PC-3 (cell line): ENCODE data around the gene LIM2.

ENCODE experiments used
- EZH2 ChIP-seq: fragments of 300-600 bp; sonication (generic); IDR thresholded peaks from one replicate; pipeline ENCODE4 v1.6.1; 2017; ENCODE audit warnings: antibody characterized with exemption, mild to moderate bottlenecking, low read length; ENCODE audit not compliant: unreplicated experiment
- TF ChIP-seq, protein P1 (sequence below): fragments of 300-600 bp; sonication (generic); conservative IDR thresholded peaks from 2 replicates; pipeline ENCODE4 v1.5.1; 2017; ENCODE audit warnings: antibody characterized with exemption, low read depth, mild to moderate bottlenecking, low read length

- TF ChIP-seq, protein P1, sequence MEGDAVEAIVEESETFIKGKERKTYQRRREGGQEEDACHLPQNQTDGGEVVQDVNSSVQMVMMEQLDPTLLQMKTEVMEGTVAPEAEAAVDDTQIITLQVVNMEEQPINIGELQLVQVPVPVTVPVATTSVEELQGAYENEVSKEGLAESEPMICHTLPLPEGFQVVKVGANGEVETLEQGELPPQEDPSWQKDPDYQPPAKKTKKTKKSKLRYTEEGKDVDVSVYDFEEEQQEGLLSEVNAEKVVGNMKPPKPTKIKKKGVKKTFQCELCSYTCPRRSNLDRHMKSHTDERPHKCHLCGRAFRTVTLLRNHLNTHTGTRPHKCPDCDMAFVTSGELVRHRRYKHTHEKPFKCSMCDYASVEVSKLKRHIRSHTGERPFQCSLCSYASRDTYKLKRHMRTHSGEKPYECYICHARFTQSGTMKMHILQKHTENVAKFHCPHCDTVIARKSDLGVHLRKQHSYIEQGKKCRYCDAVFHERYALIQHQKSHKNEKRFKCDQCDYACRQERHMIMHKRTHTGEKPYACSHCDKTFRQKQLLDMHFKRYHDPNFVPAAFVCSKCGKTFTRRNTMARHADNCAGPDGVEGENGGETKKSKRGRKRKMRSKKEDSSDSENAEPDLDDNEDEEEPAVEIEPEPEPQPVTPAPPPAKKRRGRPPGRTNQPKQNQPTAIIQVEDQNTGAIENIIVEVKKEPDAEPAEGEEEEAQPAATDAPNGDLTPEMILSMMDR = no peak
- TF ChIP-seq EZH2 = no peak
These were observed 23.4 kb upstream of the LIM2 start for GRCh38 chr19:51410950-51411748.
